ENCODE measurements around the gene CAMTA2. TPM values are rescaled to one million over a fixed set of nuclear protein-coding genes. Genes with fewer than 3 reads are reported as not detected.

The CAMTA2 gene
- total and polyA plus RNA-seq, 4 donors: 15.0 to 66.3 (median 49.6) TPM

- DNase-seq (peak; percentile 93 to 95 (median 93)), ATAC-seq (ENCODE audit: insufficient read depth, low FRiP score) (peak; percentile 97)
- TF ChIP-seq CTCF (IDR thresholded peaks at IDR 0.05; ENCODE audit: control extremely low read depth, extremely low read depth): no peak
- peak within 1 kb of the TSS; percentile 78 to 92 for H3K27ac ChIP-seq (ENCODE audit: low read depth in 1 of 2, low read length in 1 of 2)
- H3K4me3 ChIP-seq: peak within 1 kb of the TSS; percentile 78
- no peaks in the 10 kb centered on the region for H3K27me3 ChIP-seq (ENCODE audit: control insufficient read depth in 3 of 3, insufficient read depth in 3 of 3, low read length in 2 of 3)
- H3K9ac ChIP-seq (ENCODE audit: insufficient read depth in 1 of 2, low read length in 2 of 2): peak within 1 kb of the TSS; percentile 11 to 42
- peaks cover 5 to 27% (median 6%) of the 10 kb centered on the region in 5 donors for H3K4me1 ChIP-seq (ENCODE audit: control insufficient read depth in 5 of 5, insufficient read depth in 5 of 5, low read length in 5 of 5)
- peaks cover 8 to 15% (median 13%) of the 10 kb centered on the region in 4 donors for H3K36me3 ChIP-seq (ENCODE audit: control insufficient read depth in 4 of 4, insufficient read depth in 4 of 4, low read length in 4 of 4)
- WGBS, 2 donors: 0 to 1% methylated on average over 40 to 93 of the region's 93 CpGs
- H3K9me3 ChIP-seq (ENCODE audit: control insufficient read depth in 4 of 4, insufficient read depth in 3 of 4, low read length in 3 of 4): no peaks in the 10 kb centered on the region
Measured at GRCh38 chr17:4997302-4998026, 10.0 kb upstream of the CAMTA2 start, which contains the start of the genes INCA1 and KIF1C. TSS of gene INCA1 (minus strand) at chr17:4997522. CDS start at chr17:4994437, 3,085 bp downstream. TSS of gene KIF1C (plus strand) at chr17:4997950. CDS start at chr17:5000247, 2,297 bp downstream.

GRCh38 chr17:4994081-4994595 is 6.7 kb upstream of the CAMTA2 start:
- Histone ChIP-seq H3K27ac (ENCODE audit: low read depth in 1 of 2, low read length in 1 of 2) (no peak overlapping the region), H3K36me3 (ENCODE audit: control insufficient read depth in 4 of 4, insufficient read depth in 4 of 4, low read length in 4 of 4) (no peaks in the 10 kb centered on the region), H3K4me1 (ENCODE audit: control insufficient read depth in 5 of 5, insufficient read depth in 5 of 5, low read length in 5 of 5) (peaks cover 0 to 13% (median 2%) of the 10 kb centered on the region in 5 donors), H3K4me3 (no peak overlapping the region), H3K27me3 (ENCODE audit: control insufficient read depth in 3 of 3, insufficient read depth in 3 of 3, low read length in 2 of 3) (no peaks in the 10 kb centered on the region), H3K9ac (ENCODE audit: insufficient read depth in 1 of 2, low read length in 2 of 2) (no peak overlapping the region), H3K9me3 (ENCODE audit: control insufficient read depth in 4 of 4, insufficient read depth in 3 of 4, low read length in 3 of 4) (no peaks in the 10 kb centered on the region)
- WGBS, 2 donors: 85 to 89% methylated on average over 6 of the region's 6 CpGs
- no peak for ATAC-seq (ENCODE audit: insufficient read depth, low FRiP score)
- no peak for DNase-seq
- no peak for TF ChIP-seq CTCF (IDR thresholded peaks at IDR 0.05; ENCODE audit: control extremely low read depth, extremely low read depth)

- Histone ChIP-seq H3K36me3 (ENCODE audit: control insufficient read depth in 4 of 4, insufficient read depth in 4 of 4, low read length in 4 of 4) (peaks cover 0 to under 1% (median 0%) of the 10 kb centered on the region in 4 donors), H3K4me1 (ENCODE audit: control insufficient read depth in 5 of 5, insufficient read depth in 5 of 5, low read length in 5 of 5) (peaks cover 8 to 22% (median 14%) of the 10 kb centered on the region in 5 donors), H3K27me3 (ENCODE audit: control insufficient read depth in 3 of 3, insufficient read depth in 3 of 3, low read length in 2 of 3) (no peaks in the 10 kb centered on the region), H3K4me3 (peak overlapping the region; percentile 87), H3K9ac (ENCODE audit: insufficient read depth in 1 of 2, low read length in 2 of 2) (peak overlapping the region; percentile 42 to 79), H3K9me3 (ENCODE audit: control insufficient read depth in 4 of 4, insufficient read depth in 3 of 4, low read length in 3 of 4) (no peaks in the 10 kb centered on the region), H3K27ac (ENCODE audit: low read depth in 1 of 2, low read length in 1 of 2) (peak overlapping the region; percentile 91 to 96)
- DNase-seq (peak in 1 of 3 donors; percentile 33), ATAC-seq (ENCODE audit: insufficient read depth, low FRiP score) (no peak)
- no peak for TF ChIP-seq CTCF (IDR thresholded peaks at IDR 0.05; ENCODE audit: control extremely low read depth, extremely low read depth)
- 2 to 3% methylated on average over 30 of the region's 30 CpGs for WGBS, 2 donors
Measured at GRCh38 chr17:4987767-4988567, 492 bp upstream of the CAMTA2 start.

Data from lung (tissue), 12 donors.